GM18873 (cell line): ENCODE results near the gene NCAPD3.
A peak's percentile ranks its signal among the peaks of the same experiment; 100 is the strongest.

Experiments used
- ATAC-seq: cut with Tn5 transposase; IDR thresholded peaks from one replicate; pipeline ENCODE4 v1.9.1; 2021; ENCODE audit warnings: mild to moderate bottlenecking, moderate library complexity, moderate number of reproducible peaks; ENCODE audit not compliant: unreplicated experiment, low FRiP score

NCAPD3 gene

GRCh38 chr11:134252346-134253187, 28.8 kb upstream of the NCAPD3 start:
- ATAC-seq, result peak; percentile 26

GRCh38 chr11:134250675-134251074, 26.9 kb upstream of the NCAPD3 start:
- no peak for ATAC-seq

GRCh38 chr11:134250246-134250645, 26.5 kb upstream of the NCAPD3 start:
- no peak for ATAC-seq

- ATAC-seq, result no peak
Observed at GRCh38 chr11:134248910-134249480, 25.2 kb upstream of the NCAPD3 start.

GRCh38 chr11:134246678-134247077, 22.9 kb upstream of the NCAPD3 start:
- ATAC-seq, result no peak

- no peak for ATAC-seq
Observed at GRCh38 chr11:134246100-134246499, 22.3 kb upstream of the NCAPD3 start.

- no peak for ATAC-seq
Observed at GRCh38 chr11:134245434-134245833, 21.7 kb upstream of the NCAPD3 start.

GRCh38 chr11:134244593-134244992, 20.8 kb upstream of the NCAPD3 start:
- ATAC-seq, result no peak

- no peak for ATAC-seq
Observed at GRCh38 chr11:134243913-134244312, 20.1 kb upstream of the NCAPD3 start.

- no peak for ATAC-seq
Observed at GRCh38 chr11:134242376-134242775, 18.6 kb upstream of the NCAPD3 start.

GRCh38 chr11:134240592-134240991, 16.8 kb upstream of the NCAPD3 start:
- ATAC-seq, result no peak

- ATAC-seq, result no peak
Observed at GRCh38 chr11:134238956-134239355, 15.2 kb upstream of the NCAPD3 start.

GRCh38 chr11:134237557-134237922, 13.8 kb upstream of the NCAPD3 start:
- ATAC-seq, result no peak

- ATAC-seq, result no peak
Observed at GRCh38 chr11:134236834-134237556, 13.2 kb upstream of the NCAPD3 start.

GRCh38 chr11:134235399-134235798, 11.6 kb upstream of the NCAPD3 start:
- ATAC-seq, result no peak

GRCh38 chr11:134233729-134234179, 10.0 kb upstream of the NCAPD3 start:
- ATAC-seq, result no peak

- no peak for ATAC-seq
Observed at GRCh38 chr11:134231958-134232659, 8.3 kb upstream of the NCAPD3 start.

- no peak for ATAC-seq
Observed at GRCh38 chr11:134230339-134230738, 6.6 kb upstream of the NCAPD3 start.

- ATAC-seq, result no peak
Observed at GRCh38 chr11:134229126-134229790, 5.5 kb upstream of the NCAPD3 start.

GRCh38 chr11:134228625-134229024, 4.9 kb upstream of the NCAPD3 start:
- peak; percentile 46 for ATAC-seq
